Measurements from ENCODE around the gene PLCB3.
A peak's percentile ranks its signal among the peaks of the same experiment; 100 is the strongest.
"Not testable (repeated sequence)": the region's sequence is repeated elsewhere in the genome, so short reads cannot be mapped to it uniquely, and the experiment has no call there.

Gene PLCB3

GRCh38 chr11:64238076-64238475 lies 13.3 kb upstream of the PLCB3 start:
- DNase-seq: no peak

- no peak for DNase-seq
These were observed 12.3 kb upstream of the PLCB3 start for GRCh38 chr11:64238999-64239398.

- peak; percentile 84 for DNase-seq
These were observed 11.5 kb upstream of the PLCB3 start for GRCh38 chr11:64239662-64240434.

GRCh38 chr11:64240435-64241240 lies 10.7 kb upstream of the PLCB3 start, which contains the start of gene FKBP2:
Gene FKBP2, plus strand, starts transcription at chr11:64241095. Its CDS starts 1,293 bp downstream, at chr11:64242388.
- DNase-seq: peak; percentile 99

GRCh38 chr11:64241241-64241490 lies 10.2 kb upstream of the PLCB3 start:
- no peak for DNase-seq

- peak; percentile 99 for DNase-seq
These were observed 9.6 kb upstream of the PLCB3 start for GRCh38 chr11:64241491-64242374.

- no peak for DNase-seq
These were observed 8.0 kb upstream of the PLCB3 start for GRCh38 chr11:64243236-64243854.

- no peak for DNase-seq
These were observed 7.2 kb upstream of the PLCB3 start for GRCh38 chr11:64244107-64244506.

- DNase-seq: no peak
These were observed 6.4 kb upstream of the PLCB3 start for GRCh38 chr11:64244966-64245365.

GRCh38 chr11:64245401-64245796 lies 5.9 kb upstream of the PLCB3 start:
- DNase-seq: peak; percentile 64

- DNase-seq: peak; percentile 81
These were observed 5.3 kb upstream of the PLCB3 start for GRCh38 chr11:64245797-64246620.

- not testable (repeated sequence) for DNase-seq
These were observed 4.8 kb upstream of the PLCB3 start for GRCh38 chr11:64246621-64246870.

- DNase-seq: peak; percentile 82
These were observed 4.2 kb upstream of the PLCB3 start, which contains the start of gene PPP1R14B for GRCh38 chr11:64246871-64247728. Gene PPP1R14B, minus strand, starts transcription at chr11:64246943. Its CDS starts 270 bp downstream, at chr11:64246673.

- no peak for DNase-seq
These were observed 3.4 kb upstream of the PLCB3 start for GRCh38 chr11:64247729-64248531.

GRCh38 chr11:64248578-64248977 lies 2.8 kb upstream of the PLCB3 start:
- no peak for DNase-seq

- no peak for DNase-seq
These were observed 2.3 kb upstream of the PLCB3 start for GRCh38 chr11:64249038-64249437.

GRCh38 chr11:64249563-64250414 lies 1.5 kb upstream of the PLCB3 start:
- no peak for DNase-seq

GRCh38 chr11:64250415-64251015 lies 815 bp upstream of the PLCB3 start:
- no peak for DNase-seq

GRCh38 chr11:64251753-64252002 lies 348 bp downstream of the PLCB3 start:
- no peak for DNase-seq

Data from CD4-positive, alpha-beta T cell treated with Interleukin-15 for 1 hour (primary cell).